ENCODE results near the gene FAM169A. TPM values are rescaled to one million over a fixed set of nuclear protein-coding genes. Genes with fewer than 3 reads are reported as not detected.
A peak's percentile ranks its signal among the peaks of the same experiment; 100 is the strongest.

The FAM169A gene
- total RNA-seq, 1 experiment from 2014 or later, result 63.1 TPM

GRCh38 chr5:74833537-74834266 lies 32.5 kb downstream of the FAM169A start:
- Histone ChIP-seq H2AFZ (ENCODE audit: low read length) (no peak overlapping the region), H3K9me3 (ENCODE audit: control insufficient read depth, low read depth, low read length) (no peaks in the 10 kb centered on the region), H2BK20ac (ENCODE audit: low read depth, low read length, poor library complexity, severe bottlenecking) (no peak overlapping the region), H4K91ac (ENCODE audit: insufficient read length, low read depth, low read length) (no peak overlapping the region), H3K27ac (ENCODE audit: insufficient read length, low read depth, low read length) (no peak overlapping the region), H2BK15ac (ENCODE audit: low read depth, low read length) (no peak overlapping the region), H3K4me2 (ENCODE audit: insufficient read depth, insufficient read length, low read length) (no peak overlapping the region), H4K20me1 (ENCODE audit: control insufficient read depth, insufficient read depth, insufficient read length) (no peaks in the 10 kb centered on the region), H4K5ac (ENCODE audit: insufficient read length, low read depth, low read length) (no peak overlapping the region), H3K27me3 (ENCODE audit: insufficient read depth, low read length) (no peaks in the 10 kb centered on the region), H4K8ac (replicated peaks; ENCODE audit: insufficient read length, low read depth, low read length) (no peak overlapping the region), H2BK5ac (ENCODE audit: insufficient read length, low read length) (no peak overlapping the region), H3K14ac (ENCODE audit: insufficient read depth, low read length) (no peak overlapping the region), H3K4me1 (ENCODE audit: insufficient read depth, low read length) (peaks cover 7% of the 10 kb centered on the region; the same call in 1 of the 2 replicates), H3K79me1 (ENCODE audit: insufficient read depth, low read depth, low read length, poor library complexity, severe bottlenecking) (peaks cover 4% of the 10 kb centered on the region), H3K56ac (ENCODE audit: insufficient read length, low read depth, low read length) (no peak overlapping the region), H3K4ac (ENCODE audit: low read depth, low read length) (no peak overlapping the region), H2AK5ac (ENCODE audit: insufficient read length, low read length) (no peak overlapping the region), H3K79me2 (ENCODE audit: insufficient read depth, low read length) (peaks cover 3% of the 10 kb centered on the region; the same call in 1 of the 2 replicates), H3K9ac (ENCODE audit: extremely low read depth, insufficient read length, low read length) (no peak overlapping the region), H2BK12ac (ENCODE audit: insufficient read length, low read depth, low read length) (no peak overlapping the region), H3T11ph (ENCODE audit: low read length) (no peak overlapping the region), H3K23ac (ENCODE audit: insufficient read length, low read depth, low read length) (no peak overlapping the region), H3K23me2 (ENCODE audit: insufficient read length, low read depth, low read length, poor library complexity, severe bottlenecking) (no peaks in the 10 kb centered on the region), H3K18ac (ENCODE audit: insufficient read length, low read depth, low read length) (no peak overlapping the region), H2BK120ac (ENCODE audit: low read depth, low read length, poor library complexity, severe bottlenecking) (no peak overlapping the region)
- H3K27ac Mint-ChIP-seq, result peak overlapping the region in 2 of 3 experiments; percentile 17 to 72; a peak in 2 of 7 replicates
- WGBS (ENCODE audit: extremely low coverage, insufficient read length, low lambda C conversion rate), result no CpG with 5 or more reads among the region's 3 CpGs
- no peaks in the 10 kb centered on the region for H3K9me3 Mint-ChIP-seq
- DNase-seq, result no peak
- no peak overlapping the region for H3K4me3 Mint-ChIP-seq
- no peaks in the 10 kb centered on the region for H3K27me3 Mint-ChIP-seq (ENCODE audit: low read depth)
- TF ChIP-seq CTCF (conservative IDR thresholded peaks at IDR 0.05), result no peak
- H3K4me1 Mint-ChIP-seq, result peaks cover 20 to 22% of the 10 kb centered on the region in 2 experiments
- H3K36me3 Mint-ChIP-seq (ENCODE audit: insufficient read depth in 1 of 3, low read depth in 3 of 3), result peaks cover 33 to 82% (median 47%) of the 10 kb centered on the region in 3 experiments; a peak in 6 of 7 replicates
